PFSK-1 (cell line): ENCODE data around the gene TNNC2.

Experiments
- POLR2AphosphoS5 ChIP-seq: IDR thresholded peaks from 2 replicates; pipeline ENCODE4 v1.6.1; 2012; ENCODE audit warnings: low read depth, mild to moderate bottlenecking, control low read depth, low read length, moderate library complexity
- SIN3A ChIP-seq: IDR thresholded peaks from 2 replicates; pipeline ENCODE4 v1.6.1; 2012; ENCODE audit warnings: mild to moderate bottlenecking, low read length, moderate library complexity, borderline replicate concordance; ENCODE audit not compliant: insufficient read depth
- TAF1 ChIP-seq: IDR thresholded peaks from 2 replicates; pipeline ENCODE4 v1.6.1; 2012; ENCODE audit warnings: low read length, control low read depth, borderline replicate concordance; ENCODE audit not compliant: insufficient read depth
- TF ChIP-seq, protein P1 (sequence below), 2 experiments: IDR thresholded peaks; 2 replicates each; pipeline versions ENCODE4 v1.6.1 to v1.8.0; 2011 to 2012; ENCODE audit warnings: low read depth in 2 of 2, low read length in 2 of 2, control low read depth in 1 of 2, inconsistent platforms in 1 of 2, mild to moderate bottlenecking in 1 of 2, moderate library complexity in 1 of 2; ENCODE audit not compliant: insufficient read depth in 1 of 2

DNA sequence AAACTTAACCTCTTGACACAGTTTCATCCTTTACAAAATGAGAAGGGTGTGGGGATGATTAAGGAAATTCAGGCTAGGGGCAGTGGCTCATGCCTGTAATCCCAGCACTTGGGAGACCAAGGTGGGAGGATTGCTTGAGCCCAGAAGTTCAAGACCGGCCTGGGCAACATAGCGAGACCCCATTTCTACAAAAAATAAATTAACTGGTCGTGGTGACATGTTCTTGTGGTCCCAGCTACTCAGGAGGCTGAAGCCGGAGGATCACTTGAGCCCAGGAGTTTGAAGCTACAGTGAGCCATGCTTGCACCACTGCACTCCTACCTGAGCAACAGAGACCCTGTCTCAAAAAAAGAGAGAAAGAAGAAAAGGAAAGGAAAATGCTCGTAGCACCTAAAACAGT is 39.3 kb upstream of the TNNC2 start:
- TF ChIP-seq, protein P1, sequence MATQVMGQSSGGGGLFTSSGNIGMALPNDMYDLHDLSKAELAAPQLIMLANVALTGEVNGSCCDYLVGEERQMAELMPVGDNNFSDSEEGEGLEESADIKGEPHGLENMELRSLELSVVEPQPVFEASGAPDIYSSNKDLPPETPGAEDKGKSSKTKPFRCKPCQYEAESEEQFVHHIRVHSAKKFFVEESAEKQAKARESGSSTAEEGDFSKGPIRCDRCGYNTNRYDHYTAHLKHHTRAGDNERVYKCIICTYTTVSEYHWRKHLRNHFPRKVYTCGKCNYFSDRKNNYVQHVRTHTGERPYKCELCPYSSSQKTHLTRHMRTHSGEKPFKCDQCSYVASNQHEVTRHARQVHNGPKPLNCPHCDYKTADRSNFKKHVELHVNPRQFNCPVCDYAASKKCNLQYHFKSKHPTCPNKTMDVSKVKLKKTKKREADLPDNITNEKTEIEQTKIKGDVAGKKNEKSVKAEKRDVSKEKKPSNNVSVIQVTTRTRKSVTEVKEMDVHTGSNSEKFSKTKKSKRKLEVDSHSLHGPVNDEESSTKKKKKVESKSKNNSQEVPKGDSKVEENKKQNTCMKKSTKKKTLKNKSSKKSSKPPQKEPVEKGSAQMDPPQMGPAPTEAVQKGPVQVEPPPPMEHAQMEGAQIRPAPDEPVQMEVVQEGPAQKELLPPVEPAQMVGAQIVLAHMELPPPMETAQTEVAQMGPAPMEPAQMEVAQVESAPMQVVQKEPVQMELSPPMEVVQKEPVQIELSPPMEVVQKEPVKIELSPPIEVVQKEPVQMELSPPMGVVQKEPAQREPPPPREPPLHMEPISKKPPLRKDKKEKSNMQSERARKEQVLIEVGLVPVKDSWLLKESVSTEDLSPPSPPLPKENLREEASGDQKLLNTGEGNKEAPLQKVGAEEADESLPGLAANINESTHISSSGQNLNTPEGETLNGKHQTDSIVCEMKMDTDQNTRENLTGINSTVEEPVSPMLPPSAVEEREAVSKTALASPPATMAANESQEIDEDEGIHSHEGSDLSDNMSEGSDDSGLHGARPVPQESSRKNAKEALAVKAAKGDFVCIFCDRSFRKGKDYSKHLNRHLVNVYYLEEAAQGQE (IDR thresholded peaks at IDR 0.05; ENCODE audit: insufficient read depth in 1 of 2, low read depth in 2 of 2, low read length in 2 of 2): no peak
- TF ChIP-seq POLR2AphosphoS5 (no peak), TAF1 (no peak), SIN3A (no peak)
